WERI-Rb-1 (cell line): ENCODE data around the gene CATSPER2.
"Not testable (repeated sequence)": the region's sequence is repeated elsewhere in the genome, so short reads cannot be mapped to it uniquely, and the experiment has no call there.

Experiments
- DNase-seq: peaks from one replicate; pipeline ENCODE4 v3.0.0-alpha.2; 2020
- H3K27ac ChIP-seq: fragments of 250-450 bp; sonication (Bioruptor Pico); 2 replicates; pipeline ENCODE4 v1.5.1; 2020; ENCODE audit warnings: mild to moderate bottlenecking, moderate library complexity
- H3K27me3 ChIP-seq: fragments of 250-450 bp; sonication (Bioruptor Pico); 2 replicates; pipeline ENCODE4 v1.5.1; 2021; ENCODE audit warnings: mild to moderate bottlenecking, low read depth, moderate library complexity; ENCODE audit not compliant: insufficient read depth, severe bottlenecking
- H3K36me3 ChIP-seq: fragments of 250-450 bp; sonication (Bioruptor Pico); 2 replicates; pipeline ENCODE4 v1.5.1; 2020; ENCODE audit warnings: mild to moderate bottlenecking, moderate library complexity
- H3K4me3 ChIP-seq: 2 replicates; pipeline ENCODE4 v1.5.1; 2011; ENCODE audit warnings: low read depth, mild to moderate bottlenecking, control low read depth, low read length
- H3K9me3 ChIP-seq: fragments of 250-450 bp; sonication (Bioruptor Pico); 2 replicates; pipeline ENCODE4 v1.5.1; 2021; ENCODE audit warnings: mild to moderate bottlenecking, moderate library complexity; ENCODE audit not compliant: severe bottlenecking
- TF ChIP-seq, protein P1 (sequence below): IDR thresholded peaks from 2 replicates; pipeline ENCODE4 v1.5.1; 2011; ENCODE audit warnings: low read depth, mild to moderate bottlenecking, control low read depth, inconsistent platforms, low read length

Gene CATSPER2

DNA sequence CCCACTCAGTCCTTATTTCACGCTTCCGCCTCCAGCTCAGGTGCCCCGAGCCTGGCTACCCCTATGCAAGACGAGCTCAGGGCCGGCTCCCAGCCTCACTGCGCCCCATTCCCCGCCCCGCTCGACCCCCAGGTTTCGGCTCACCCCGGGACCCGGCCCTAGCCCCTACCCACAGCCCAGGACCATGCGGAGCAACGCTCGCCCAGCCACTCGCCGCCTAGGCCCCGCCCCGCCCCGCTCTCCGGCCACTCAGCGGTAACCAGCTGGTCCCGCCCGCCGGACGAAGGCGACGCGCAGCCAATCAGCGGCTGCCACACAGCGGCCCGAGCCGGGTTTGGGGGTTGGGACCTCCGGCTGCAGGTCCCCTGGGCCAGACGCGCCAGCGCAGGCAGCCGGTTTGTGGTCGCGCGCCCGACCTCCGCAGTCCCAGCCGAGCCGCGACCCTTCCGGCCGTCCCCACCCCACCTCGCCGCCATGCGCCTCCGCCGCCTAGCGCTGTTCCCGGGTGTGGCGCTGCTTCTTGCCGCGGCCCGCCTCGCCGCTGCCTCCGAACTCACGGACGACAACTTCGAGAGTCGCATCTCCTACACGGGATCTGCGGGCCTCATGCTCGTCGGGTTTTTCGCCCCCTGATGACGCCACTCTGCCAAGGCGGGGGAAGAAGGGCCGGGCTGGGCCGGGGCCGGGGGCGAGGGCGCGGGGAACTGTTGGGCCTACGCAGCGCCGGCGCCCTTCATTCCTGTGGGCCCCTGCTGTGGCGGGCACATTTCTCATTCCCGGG, at the start of gene CATSPER2:
TSS of gene CATSPER2 (minus strand) at position 196 of the 781 bp plus-strand sequence. CDS start 783 bp downstream, outside the sequence.
- TF ChIP-seq, protein P1, sequence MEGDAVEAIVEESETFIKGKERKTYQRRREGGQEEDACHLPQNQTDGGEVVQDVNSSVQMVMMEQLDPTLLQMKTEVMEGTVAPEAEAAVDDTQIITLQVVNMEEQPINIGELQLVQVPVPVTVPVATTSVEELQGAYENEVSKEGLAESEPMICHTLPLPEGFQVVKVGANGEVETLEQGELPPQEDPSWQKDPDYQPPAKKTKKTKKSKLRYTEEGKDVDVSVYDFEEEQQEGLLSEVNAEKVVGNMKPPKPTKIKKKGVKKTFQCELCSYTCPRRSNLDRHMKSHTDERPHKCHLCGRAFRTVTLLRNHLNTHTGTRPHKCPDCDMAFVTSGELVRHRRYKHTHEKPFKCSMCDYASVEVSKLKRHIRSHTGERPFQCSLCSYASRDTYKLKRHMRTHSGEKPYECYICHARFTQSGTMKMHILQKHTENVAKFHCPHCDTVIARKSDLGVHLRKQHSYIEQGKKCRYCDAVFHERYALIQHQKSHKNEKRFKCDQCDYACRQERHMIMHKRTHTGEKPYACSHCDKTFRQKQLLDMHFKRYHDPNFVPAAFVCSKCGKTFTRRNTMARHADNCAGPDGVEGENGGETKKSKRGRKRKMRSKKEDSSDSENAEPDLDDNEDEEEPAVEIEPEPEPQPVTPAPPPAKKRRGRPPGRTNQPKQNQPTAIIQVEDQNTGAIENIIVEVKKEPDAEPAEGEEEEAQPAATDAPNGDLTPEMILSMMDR, result no peak
- Histone ChIP-seq H3K9me3 (no peaks in the 10 kb centered on the region), H3K36me3 (0 out of 2 replicates have a peak, but pooled peaks cover 6% of the 10 kb centered on the region), H3K27me3 (no peaks in the 10 kb centered on the region), H3K27ac (no peak within 1 kb of the TSS), H3K4me3 (no peak within 1 kb of the TSS)
- no peak for DNase-seq

DNA sequence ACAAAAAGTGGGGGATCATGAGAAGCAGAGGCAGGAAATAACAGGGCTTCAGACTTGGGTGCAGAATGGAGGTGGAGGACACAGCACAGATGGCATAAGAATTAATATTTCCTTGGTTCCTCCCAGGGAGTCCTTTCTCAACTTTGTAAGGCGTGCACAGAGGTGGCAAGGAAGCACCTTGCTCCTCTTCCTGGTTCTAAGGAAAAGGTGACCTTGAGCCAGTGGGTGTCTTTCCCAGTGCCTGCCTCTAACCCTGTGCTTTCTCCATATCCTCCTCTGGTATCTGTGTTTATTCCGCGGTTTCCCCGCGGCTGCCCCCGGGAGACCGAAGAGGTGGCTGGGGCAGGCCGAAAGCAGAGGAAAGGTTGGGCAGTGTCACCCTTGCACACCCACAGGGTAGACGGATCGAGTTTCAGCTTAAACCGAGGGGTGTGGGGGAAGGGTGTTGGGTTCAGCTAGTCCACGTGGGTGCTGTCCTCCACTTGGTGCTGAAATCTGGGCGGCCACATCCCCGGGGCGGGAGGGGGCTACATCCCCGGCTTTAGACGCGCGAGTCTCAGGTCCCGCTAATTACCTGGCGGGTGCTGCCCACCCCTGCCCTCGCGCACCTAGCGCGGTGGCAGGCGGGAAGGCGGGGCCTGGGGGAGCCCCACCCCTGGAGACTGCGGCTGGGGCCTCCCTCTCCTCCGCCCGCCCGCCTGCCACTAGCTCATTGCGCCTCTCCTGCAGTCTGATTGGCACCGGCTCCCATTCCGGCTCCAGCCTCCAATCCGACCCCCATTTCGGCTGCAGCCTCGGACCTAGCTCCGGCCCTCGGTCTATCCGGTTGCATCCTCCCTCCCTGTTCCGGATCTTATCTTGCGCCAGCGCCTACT, 44.7 kb upstream of the CATSPER2 start, which contains the start of gene CKMT1A:
TSS of gene CKMT1A (plus strand) at position 712 of the 875 bp plus-strand sequence. CDS start 192 bp downstream, outside the sequence.
- not testable (repeated sequence) for H3K9me3 ChIP-seq, H3K4me3 ChIP-seq, DNase-seq, H3K27ac ChIP-seq, H3K36me3 ChIP-seq, H3K27me3 ChIP-seq

DNA sequence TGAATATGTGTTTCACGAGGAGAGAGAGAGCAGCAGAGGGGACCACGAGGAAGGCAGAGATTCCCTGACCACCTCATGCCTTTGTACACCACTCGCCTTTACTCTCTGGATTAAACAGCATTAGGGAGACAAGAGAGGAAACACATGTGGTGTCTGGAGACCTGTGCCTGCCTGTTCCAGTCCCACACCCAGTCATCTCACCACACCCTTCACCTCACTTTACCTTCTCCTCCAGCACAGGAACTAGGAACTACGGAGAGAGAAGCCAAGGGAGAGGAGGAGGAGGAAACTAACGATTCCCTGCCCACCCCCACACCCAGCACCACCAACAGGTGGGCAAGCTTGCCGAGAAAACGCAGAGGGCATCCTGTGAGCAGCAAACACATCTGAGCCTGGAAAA, 44.0 kb upstream of the CATSPER2 start:
- not testable (repeated sequence) for H3K27me3 ChIP-seq, H3K9me3 ChIP-seq, H3K27ac ChIP-seq, H3K4me3 ChIP-seq, H3K36me3 ChIP-seq, DNase-seq

DNA sequence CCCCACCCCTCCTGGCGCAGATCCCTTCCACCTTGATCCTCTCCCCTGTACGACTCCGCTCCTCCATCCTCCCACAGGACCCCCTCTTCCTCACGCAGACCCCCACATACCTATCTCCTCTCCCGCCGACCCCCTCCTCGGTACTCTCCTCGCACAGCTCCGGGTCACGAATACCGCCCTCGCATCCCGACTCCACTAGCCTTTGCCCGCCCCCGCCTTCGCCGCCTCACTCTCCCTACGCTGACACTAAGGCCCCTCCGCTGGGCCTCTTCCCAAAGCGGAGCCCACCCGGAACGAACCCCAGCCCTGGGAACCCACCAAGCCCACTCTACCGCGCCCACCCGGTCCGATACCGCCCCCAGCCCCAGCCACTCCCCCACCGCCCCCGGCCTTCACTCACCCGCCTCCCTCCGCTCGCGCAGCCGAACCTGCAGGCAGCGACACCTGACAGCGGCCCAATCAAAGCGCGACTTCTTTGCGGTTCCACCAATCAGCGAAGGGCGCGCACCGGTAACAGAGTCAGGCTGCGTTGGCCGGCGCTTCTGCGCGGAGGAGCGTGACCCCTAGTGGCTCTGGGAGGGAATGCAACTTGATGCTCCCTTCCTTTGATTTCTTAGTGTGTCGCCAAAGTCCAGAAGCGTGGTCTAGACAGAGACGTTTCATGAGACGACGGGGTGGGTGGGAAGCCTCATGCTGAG, 41.1 kb upstream of the CATSPER2 start:
- H3K27me3 ChIP-seq, H3K9me3 ChIP-seq, DNase-seq, H3K27ac ChIP-seq, H3K4me3 ChIP-seq, H3K36me3 ChIP-seq: not testable (repeated sequence)

DNA sequence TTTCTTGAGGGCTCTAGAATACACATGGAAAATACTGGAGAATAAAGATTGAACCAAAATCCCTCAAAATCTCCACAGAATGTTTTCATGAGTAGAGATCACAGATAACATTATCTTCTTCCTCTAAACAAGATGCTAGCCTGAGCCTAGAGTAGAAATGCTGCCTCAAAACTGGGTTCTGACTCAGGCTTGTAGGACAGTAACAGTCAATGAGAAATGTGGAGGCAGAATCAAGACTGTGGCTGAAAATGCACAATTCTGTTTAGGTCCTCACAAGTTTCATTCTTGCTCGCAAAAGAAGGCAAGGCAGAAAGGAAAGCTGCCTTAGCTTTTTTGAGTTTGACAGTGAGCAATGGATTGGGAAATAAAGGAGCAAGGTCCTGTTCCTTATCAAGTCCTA, 25.5 kb upstream of the CATSPER2 start:
- H3K27ac ChIP-seq, H3K27me3 ChIP-seq, H3K36me3 ChIP-seq, H3K9me3 ChIP-seq, H3K4me3 ChIP-seq, DNase-seq: not testable (repeated sequence)

DNA sequence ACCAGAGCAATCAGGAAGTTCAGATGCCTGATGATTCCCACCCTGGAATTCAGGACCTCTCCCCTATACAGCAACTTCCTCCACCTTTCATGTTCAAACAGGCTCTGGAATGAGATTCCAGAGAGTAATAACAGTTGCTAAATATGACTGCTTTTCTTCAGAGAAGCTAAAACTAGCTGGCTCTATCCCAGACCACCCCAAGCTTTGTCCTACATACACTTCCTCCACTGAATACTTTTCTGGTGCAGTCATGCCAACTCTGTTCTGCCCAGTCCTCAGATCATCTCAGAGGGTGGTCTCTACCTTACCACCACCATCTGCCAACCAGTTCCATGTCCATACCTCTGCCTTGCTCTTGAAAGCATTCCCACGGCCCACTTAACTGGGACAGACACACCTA, 17.5 kb upstream of the CATSPER2 start:
- H3K36me3 ChIP-seq, H3K27ac ChIP-seq, H3K27me3 ChIP-seq, DNase-seq, H3K9me3 ChIP-seq, H3K4me3 ChIP-seq: not testable (repeated sequence)

DNA sequence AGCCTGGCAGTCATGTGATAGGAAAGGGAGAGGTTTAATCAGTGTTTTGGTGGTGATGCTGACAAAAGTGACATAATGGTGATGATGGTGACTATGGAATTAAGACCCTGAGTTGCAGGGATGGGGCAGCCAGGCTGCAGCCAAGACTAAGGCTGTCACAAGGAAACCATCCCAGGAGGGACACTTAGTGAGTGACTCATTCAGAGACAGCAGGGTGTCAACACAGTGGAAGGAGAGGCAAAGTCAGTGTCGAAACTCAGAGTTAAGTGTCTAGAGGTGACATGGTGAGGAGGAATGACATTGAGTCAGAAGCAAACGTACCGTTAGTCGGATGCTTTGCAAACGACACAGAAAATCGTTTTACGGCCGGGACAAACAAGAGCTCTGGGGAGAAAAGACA, 14.7 kb upstream of the CATSPER2 start:
- not testable (repeated sequence) for DNase-seq, H3K27me3 ChIP-seq, H3K36me3 ChIP-seq

DNA sequence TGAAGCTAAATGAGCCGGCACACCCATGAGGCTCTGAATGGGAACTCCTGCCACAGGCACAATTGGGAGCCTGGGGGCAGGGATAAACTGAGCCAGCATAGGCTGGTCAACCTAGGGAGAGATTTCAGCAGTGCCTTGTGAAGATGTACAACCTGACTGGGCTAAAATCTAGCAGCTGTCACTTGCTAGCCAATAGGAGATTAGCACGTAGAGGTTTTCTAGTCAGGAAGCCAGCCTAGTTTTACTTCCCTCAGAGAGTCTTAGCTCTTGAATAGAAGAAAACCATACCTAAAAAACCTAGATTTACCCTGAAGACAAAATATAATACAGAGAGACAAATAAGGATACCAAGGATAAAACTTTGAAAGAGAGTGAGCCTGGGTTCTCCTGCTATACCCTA, 13.6 kb upstream of the CATSPER2 start:
- not testable (repeated sequence) for DNase-seq, H3K9me3 ChIP-seq, H3K27me3 ChIP-seq, H3K36me3 ChIP-seq, H3K27ac ChIP-seq, H3K4me3 ChIP-seq

More for the DNA sequence above, 14.7 kb upstream of the CATSPER2 start:
- H3K4me3 ChIP-seq, H3K27ac ChIP-seq, H3K9me3 ChIP-seq: not testable (repeated sequence)

DNA sequence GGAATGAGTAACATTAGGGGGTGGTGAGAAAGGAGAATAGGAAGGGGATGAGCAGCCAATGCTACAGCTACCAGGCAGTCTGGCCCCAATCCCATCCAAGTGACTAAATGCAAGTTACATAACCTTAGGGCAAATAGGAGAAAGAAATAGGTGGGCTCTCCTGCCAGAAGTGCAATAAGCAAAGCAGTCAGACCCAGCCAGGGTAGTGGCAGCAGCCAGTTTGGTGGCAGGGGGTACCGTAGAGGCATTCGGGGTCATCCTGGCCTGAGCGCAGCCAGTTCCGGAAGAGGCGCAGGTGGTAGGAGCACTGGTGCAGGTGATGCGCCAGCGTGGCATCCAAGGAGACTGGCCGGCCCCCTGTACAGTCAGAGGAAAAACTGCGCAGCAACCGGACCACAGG, 11.1 kb upstream of the CATSPER2 start:
- not testable (repeated sequence) for H3K27me3 ChIP-seq, H3K27ac ChIP-seq, H3K36me3 ChIP-seq, H3K9me3 ChIP-seq, DNase-seq, H3K4me3 ChIP-seq

DNA sequence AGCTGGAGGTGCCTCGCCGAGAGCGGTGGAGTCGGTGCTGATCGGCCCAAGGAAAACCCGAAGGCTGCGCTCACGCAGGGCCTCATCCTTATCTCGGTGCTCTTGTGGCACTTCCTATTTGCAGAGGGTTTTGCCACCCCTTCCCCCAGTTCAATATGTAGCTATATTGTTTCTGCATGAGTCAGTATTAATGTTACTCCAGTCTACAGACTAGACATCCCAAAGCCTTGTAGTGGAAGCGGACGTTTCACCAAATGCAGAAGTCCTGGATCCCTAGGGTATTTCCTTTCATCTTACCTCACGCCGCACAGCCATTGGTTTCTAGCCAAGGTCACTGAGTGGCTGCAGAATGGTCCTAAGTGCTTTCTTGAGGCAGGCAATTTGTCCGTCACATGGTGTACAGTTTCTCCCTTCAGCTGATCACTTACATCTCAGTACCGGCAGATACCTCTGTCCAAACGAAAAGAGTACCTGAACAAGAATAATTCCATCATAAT, 834 bp upstream of the CATSPER2 start:
- not testable (repeated sequence) for DNase-seq, H3K4me3 ChIP-seq, H3K36me3 ChIP-seq, H3K27ac ChIP-seq, H3K9me3 ChIP-seq, H3K27me3 ChIP-seq

DNA sequence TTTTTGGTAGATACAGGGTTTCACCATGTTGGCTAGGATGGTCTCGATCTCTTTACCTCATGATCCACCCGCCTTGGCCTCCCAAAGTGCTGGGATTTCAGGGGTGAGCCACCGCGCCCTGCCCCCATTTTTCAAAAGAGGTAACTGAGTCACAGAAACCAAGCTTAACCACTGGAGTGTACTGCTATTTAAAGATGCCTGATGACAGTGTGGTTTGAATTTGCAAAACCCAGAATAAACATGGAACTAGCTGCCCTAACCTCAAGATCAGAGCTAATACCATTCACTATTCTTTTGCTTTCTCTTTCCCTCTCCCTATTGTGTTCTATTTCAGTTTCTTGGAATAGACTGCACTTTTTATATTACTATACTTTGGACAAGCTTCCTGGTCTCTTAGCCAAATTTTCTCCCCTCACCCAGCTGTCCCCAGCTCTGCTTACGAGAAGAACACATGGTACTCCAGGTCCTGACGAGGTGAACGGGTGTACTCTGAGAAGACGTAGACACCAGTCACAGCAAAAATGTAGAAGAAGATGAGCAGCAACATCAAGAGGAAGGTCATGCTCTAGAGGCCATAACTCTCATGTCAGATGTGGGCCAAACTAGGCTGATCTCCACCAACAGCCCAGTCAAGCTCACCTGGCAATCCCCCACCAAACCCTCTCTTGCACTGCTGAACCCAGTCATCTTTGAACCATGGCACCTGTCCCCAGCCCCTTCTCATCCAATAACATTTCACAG, 10.0 kb downstream of the CATSPER2 start:
- H3K9me3 ChIP-seq, H3K27ac ChIP-seq, H3K27me3 ChIP-seq, DNase-seq, H3K36me3 ChIP-seq, H3K4me3 ChIP-seq: not testable (repeated sequence)

DNA sequence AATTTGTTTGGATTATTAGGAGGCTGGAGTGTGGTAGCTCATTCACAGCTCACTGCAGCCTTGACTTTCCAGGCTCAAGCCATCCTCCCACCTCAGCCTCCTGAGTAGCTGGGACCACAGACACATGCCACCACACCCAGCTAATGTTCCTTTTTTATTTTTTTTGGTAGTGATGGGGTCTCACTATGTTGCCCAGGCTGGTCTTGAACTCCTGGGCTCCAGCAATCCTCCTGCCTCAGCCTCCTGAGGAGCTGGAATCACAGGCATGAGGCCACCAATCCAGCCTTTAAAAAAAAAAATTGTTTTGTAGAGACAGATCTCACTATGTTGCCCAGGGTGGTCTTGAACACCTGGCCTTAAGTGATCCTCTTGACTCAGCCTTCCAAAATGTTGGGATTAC, 21.7 kb downstream of the CATSPER2 start:
- not testable (repeated sequence) for H3K9me3 ChIP-seq, DNase-seq, H3K27ac ChIP-seq, H3K4me3 ChIP-seq, H3K36me3 ChIP-seq, H3K27me3 ChIP-seq
